Measurements from ENCODE around the gene KDM1B. TPM values are rescaled to one million over a fixed set of nuclear protein-coding genes. Genes with fewer than 3 reads are reported as not detected.

KDM1B gene
- total RNA-seq, 1 donor from 2014 or later = 22.9 TPM

DNA sequence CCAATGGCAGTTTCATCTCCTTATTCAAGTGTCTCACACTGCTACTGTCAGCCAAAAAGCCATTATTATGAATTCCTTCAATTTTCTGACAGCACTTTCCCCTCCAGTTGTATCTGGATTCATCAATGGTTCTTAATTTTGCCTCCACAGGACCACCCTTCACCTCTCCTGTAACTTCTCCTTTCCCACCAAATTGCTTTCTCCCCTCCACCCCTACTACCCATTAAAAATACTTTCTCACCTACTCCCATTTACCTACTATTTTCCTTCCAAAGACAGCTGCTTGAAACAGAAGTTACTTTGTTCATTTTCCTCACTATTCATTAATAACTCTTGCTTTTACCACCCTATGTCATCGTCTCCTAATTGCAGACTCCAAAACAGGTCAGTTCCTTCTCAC lies 79.3 kb downstream of the KDM1B start:
- DNase-seq (ENCODE audit: low read depth) = no peak
- H3K36me3 ChIP-seq (ENCODE audit: control insufficient read depth, insufficient read depth, low read length) = peaks cover 1% of the 10 kb centered on the region
- no peaks in the 10 kb centered on the region for H3K27me3 ChIP-seq (ENCODE audit: control insufficient read depth, insufficient read depth, low read length)
- H3K4me3 ChIP-seq (ENCODE audit: low read depth, low read length) = no peak overlapping the region
- TF ChIP-seq, protein P1, sequence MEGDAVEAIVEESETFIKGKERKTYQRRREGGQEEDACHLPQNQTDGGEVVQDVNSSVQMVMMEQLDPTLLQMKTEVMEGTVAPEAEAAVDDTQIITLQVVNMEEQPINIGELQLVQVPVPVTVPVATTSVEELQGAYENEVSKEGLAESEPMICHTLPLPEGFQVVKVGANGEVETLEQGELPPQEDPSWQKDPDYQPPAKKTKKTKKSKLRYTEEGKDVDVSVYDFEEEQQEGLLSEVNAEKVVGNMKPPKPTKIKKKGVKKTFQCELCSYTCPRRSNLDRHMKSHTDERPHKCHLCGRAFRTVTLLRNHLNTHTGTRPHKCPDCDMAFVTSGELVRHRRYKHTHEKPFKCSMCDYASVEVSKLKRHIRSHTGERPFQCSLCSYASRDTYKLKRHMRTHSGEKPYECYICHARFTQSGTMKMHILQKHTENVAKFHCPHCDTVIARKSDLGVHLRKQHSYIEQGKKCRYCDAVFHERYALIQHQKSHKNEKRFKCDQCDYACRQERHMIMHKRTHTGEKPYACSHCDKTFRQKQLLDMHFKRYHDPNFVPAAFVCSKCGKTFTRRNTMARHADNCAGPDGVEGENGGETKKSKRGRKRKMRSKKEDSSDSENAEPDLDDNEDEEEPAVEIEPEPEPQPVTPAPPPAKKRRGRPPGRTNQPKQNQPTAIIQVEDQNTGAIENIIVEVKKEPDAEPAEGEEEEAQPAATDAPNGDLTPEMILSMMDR (IDR thresholded peaks at IDR 0.05; ENCODE audit: insufficient read depth, low read length, poor library complexity, severe bottlenecking) = no peak

DNA sequence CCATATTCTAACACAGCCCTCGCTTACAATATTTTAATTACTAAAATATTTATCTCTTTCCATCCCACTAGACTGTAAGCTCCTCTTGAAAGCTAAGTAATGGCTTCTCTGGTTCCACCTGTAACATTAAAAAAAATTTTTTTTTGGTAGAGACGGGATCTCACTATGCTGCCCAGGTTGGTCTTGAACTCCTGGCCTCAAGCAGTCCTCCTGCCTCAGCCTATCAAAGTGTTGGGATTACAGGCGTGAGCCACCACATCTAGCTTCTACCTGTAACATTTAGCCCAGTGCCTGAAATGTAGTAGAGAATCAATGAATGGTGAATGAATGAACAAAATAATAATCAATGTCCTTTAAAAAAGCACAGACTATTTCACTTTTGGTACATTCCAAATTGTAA lies 80.3 kb downstream of the KDM1B start:
- peaks cover 1% of the 10 kb centered on the region for H3K36me3 ChIP-seq (ENCODE audit: control insufficient read depth, insufficient read depth, low read length)

DNA sequence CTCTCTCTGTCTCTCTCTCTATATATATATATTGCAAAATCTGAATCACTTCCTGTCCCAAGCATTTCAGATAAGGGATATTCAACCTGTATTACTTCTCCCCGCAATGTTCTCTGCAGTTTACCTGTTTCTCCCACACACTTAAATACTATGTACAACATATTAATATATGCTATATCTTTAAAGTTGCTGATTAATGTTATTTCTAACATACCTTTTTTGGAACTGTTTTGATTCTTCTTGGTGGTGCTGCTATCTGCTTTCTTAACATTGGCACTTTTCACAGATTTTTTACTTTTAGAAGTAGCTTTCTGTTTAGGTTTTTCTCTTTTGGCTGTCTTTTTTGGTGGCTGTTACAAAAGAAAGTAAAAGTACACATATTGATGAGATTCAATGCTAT lies 81.9 kb downstream of the KDM1B start:
- TF ChIP-seq, protein P1 (IDR thresholded peaks at IDR 0.05; ENCODE audit: insufficient read depth, low read length, poor library complexity, severe bottlenecking) = no peak
- H3K27me3 ChIP-seq (ENCODE audit: control insufficient read depth, insufficient read depth, low read length) = no peaks in the 10 kb centered on the region
- H3K36me3 ChIP-seq (ENCODE audit: control insufficient read depth, insufficient read depth, low read length) = peaks cover 1% of the 10 kb centered on the region
- H3K4me3 ChIP-seq (ENCODE audit: low read depth, low read length) = no peak overlapping the region
- DNase-seq (ENCODE audit: low read depth) = no peak

More for the DNA sequence above, 80.3 kb downstream of the KDM1B start:
- Histone ChIP-seq H3K4me3 (ENCODE audit: low read depth, low read length) (no peak overlapping the region), H3K27me3 (ENCODE audit: control insufficient read depth, insufficient read depth, low read length) (no peaks in the 10 kb centered on the region)
- TF ChIP-seq, protein P1 (IDR thresholded peaks at IDR 0.05; ENCODE audit: insufficient read depth, low read length, poor library complexity, severe bottlenecking) = no peak
- DNase-seq (ENCODE audit: low read depth) = no peak

DNA sequence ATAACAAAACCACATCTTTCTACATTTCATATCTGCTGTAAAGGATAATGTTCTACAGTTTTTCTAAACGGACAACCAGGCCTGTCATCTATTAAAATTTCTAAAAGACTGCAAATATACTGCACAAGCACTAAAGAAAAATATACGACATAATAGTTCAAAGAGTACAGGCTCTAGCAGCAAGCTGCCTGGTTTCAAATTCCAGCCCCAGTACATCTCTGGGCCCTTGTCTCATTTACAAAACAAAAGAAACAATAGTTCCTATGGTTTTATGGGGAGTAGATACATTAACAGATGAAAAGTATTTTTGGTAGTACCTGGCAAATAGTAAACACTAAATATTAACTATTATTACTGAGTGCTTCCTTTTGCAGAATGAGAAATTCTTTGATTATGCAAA lies 85.0 kb downstream of the KDM1B start:
- Histone ChIP-seq H3K36me3 (ENCODE audit: control insufficient read depth, insufficient read depth, low read length) (no peaks in the 10 kb centered on the region), H3K4me3 (ENCODE audit: low read depth, low read length) (no peak overlapping the region), H3K27me3 (ENCODE audit: control insufficient read depth, insufficient read depth, low read length) (no peaks in the 10 kb centered on the region)
- TF ChIP-seq, protein P1 (IDR thresholded peaks at IDR 0.05; ENCODE audit: insufficient read depth, low read length, poor library complexity, severe bottlenecking) = no peak
- no peak for DNase-seq (ENCODE audit: low read depth)

DNA sequence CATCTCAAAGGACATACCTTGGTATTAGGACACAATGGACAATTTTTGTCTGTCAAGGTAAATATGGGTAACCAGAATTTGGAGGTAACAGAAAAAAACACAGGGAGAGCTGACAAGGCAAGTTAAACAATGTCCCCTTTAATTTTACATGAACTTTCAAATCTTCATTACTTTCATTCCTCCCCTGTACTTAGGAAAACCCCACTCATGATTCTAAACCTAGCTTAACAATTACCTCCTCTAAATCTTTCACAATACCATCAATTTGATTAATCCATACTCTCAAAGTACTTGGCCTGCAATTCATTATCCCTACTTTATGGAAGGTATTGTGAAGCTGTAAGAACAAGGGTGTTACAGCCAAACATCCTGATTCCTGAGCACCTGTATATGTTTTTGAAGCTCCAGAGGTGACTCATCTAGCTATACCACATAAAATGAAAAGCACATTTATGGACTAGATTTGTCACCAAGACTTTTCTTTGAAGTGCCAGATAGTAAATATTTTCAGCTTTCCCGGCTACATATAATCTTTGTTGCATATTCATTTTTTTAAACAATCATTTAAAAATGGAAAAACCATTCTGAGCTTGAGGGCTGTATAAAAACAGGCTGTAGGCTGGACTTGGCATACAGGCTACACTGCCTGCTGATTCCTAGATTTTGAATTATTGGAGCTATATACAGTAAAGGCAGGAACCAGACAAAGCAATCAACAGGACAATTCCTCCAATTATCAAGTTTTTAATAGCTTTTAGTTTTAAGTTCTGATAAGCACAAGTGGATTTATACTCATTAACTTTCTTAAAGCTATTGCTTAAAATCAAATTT lies 86.2 kb downstream of the KDM1B start:
- no peaks in the 10 kb centered on the region for H3K27me3 ChIP-seq (ENCODE audit: control insufficient read depth, insufficient read depth, low read length)
- TF ChIP-seq, protein P1 (IDR thresholded peaks at IDR 0.05; ENCODE audit: insufficient read depth, low read length, poor library complexity, severe bottlenecking) = no peak
- DNase-seq (ENCODE audit: low read depth) = no peak
- H3K4me3 ChIP-seq (ENCODE audit: low read depth, low read length) = no peak overlapping the region
- no peaks in the 10 kb centered on the region for H3K36me3 ChIP-seq (ENCODE audit: control insufficient read depth, insufficient read depth, low read length)

All from kidney epithelial cell (primary cell).